Posterior cingulate gyrus (tissue), 11 donors: ENCODE measurements around the gene TOP2B.

Experiments
- DNase-seq, 10 donors: peaks; one replicate each; pipeline versions ENCODE4 v3.0.0 to v3.0.0-alpha.2; 2020 to 2021; ENCODE audit warnings: mixed read lengths in 3 of 10
- intact Hi-C: fragments of 100-400 bp; cut with DNase I; formaldehyde crosslinking; loops from one replicate; pipeline ENCODE4 v1.15.1; 2023

The TOP2B gene

GRCh38 chr3:25621087-25621486, 43.6 kb downstream of the TOP2B start:
- no peak for DNase-seq
- intact Hi-C loops, result no loop called here

DNA sequence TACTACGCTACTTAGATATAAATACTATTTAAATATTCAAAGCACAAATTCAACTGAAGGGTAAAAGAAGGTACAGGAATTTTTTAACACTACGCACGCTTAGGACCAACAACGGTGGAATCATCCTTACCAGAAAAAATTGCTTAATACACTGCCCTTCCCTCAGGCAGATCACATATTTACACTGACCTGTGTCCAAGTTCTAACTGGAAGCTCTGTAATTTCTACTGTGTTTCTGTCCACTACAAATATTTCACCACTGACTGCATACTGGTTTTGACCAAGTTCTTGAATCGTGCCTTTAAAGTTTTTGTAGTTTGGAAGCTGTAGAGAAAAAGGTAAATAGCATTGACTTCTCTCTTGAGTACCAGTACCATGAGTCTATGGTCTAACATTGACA, 44.2 kb downstream of the TOP2B start:
- intact Hi-C loops, result no loop called here
- no peak for DNase-seq

- DNase-seq, result no peak
- intact Hi-C loops, result no loop called here
These were observed 45.3 kb downstream of the TOP2B start for GRCh38 chr3:25619382-25619781.

DNA sequence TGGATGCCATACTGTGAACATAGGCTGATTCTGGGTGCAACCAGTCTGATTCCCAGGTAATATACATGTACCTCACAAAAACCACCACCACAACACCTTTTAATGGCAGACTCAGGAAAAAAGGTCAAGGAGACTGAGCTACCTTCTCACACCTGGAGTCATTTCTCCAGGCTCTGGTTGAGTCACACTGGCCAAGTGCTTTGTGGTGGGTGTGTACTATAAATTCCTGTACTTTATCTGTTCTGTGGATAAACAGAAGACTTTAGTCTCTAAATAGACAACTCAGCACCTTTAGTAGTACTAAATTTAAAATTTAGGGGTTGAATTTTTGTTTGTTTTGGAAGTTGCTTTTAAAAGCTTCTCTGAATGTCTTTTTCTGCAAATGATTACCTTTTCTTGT, 46.7 kb downstream of the TOP2B start:
- no peak for DNase-seq
- intact Hi-C loops, result no loop called here

DNA sequence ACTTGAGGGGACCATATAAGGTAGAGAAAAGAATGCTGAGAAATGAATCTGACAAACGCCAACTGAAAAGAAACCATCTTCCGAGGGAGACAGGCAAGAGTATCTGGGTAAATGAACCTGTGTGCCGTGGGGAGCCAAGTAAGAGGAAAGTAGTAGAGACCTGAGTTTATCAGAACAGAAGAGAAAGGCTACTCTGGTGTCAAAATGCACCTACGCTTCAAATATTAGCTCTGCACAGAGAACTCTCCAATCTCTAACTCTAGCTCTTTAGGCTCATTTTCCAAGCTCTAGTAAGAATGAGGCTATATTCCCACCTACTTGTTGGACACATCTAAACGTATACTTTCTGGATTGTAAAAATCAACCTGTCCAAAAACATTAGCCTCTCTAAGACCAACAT, 53.5 kb downstream of the TOP2B start:
- intact Hi-C loops, result no loop called here
- no peak for DNase-seq

GRCh38 chr3:25610779-25611178, 53.9 kb downstream of the TOP2B start:
- no peak for DNase-seq
- intact Hi-C loops, result no loop called here

GRCh38 chr3:25610167-25610566, 54.5 kb downstream of the TOP2B start:
- DNase-seq, result no peak
- intact Hi-C loops, result no loop called here

DNA sequence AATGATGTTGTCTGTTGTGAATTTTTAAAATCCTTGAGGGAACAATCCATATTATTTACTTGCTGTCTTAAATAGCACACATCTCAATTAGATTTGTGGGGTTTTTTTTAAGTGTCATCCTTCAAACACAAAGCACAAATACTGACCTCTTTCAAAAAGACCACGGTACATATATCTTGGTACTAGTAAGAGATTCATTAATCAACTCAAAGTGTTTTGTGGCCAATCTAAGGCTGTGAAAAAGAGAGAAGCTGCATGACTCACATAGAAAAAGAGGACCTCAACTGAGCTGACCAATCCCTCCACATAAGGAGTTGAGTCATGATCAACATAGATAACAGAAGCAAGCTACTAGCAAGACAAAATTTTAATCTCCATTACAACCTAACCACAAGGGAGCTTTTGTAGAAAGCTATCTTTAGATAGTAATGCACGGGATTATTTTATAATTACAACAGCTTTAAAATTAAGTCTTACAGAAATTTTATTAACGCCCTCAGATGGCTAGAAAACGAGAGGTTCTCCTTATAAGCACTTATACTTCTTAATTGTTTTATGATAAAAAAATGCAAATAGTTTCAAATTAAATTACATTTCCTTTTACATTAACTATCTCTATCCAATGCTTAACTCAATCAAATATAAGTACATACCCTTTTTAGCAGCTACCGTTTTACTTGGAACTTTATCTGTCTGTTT, 60.5 kb downstream of the TOP2B start:
- intact Hi-C loops, result no loop called here
- no peak for DNase-seq

DNA sequence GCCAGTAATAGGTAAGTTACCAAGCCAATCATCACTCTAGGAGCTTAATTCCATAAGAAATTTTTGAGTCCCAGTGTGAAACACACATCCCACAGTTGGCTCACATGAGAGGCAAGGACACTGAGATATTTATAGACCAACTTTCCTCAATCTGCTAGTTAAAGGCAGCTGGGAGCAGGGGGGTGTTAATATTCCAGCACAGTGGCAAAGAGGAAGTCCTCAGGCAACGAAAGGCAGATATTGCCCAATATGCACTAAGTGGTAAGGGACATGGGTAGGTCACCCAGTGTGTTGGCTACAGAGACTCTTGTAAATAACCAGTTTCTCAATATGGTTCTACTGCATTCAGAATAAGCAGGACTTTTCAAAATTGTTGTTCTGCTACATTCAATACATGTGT, 61.0 kb downstream of the TOP2B start:
- DNase-seq, result no peak
- intact Hi-C loops, result no loop called here

- no peak for DNase-seq
- intact Hi-C loops, result loop anchor here (10.0 kb wide), 1 partner anchor 573 kb away; no protein-coding TSS in a partner anchor
These were observed 67.1 kb downstream of the TOP2B start for GRCh38 chr3:25597535-25598101.

GRCh38 chr3:25594007-25594502, 70.7 kb downstream of the TOP2B start:
- no peak for DNase-seq
- intact Hi-C loops, result loop anchor here (2.0 to 10.0 kb wide), 3 partner anchors 569 to 821 kb away; no protein-coding TSS in a partner anchor

DNA sequence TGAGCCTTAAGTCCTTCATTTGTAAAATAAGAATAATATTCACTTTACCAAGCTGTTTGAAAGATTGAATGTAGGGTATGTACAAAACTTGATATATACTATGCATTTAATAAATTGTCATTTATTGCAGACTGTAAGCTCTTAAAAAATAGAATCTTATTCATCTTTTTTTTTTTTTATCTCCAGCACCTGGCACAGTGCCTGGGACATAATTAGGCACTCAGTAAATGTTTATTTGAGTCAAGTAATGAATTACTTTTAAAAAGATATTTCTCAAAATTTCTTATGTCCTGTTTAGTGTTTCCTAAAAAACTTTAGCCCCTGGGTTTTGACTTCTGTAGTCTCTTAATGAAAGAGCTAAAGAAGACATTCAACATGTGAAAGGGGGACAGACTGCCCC, 71.7 kb downstream of the TOP2B start:
- intact Hi-C loops, result loop anchor here (5.0 to 10.0 kb wide), 2 partner anchors 568 to 631 kb away; no protein-coding TSS in a partner anchor
- DNase-seq, result no peak

GRCh38 chr3:25592510-25592968, 72.2 kb downstream of the TOP2B start:
- intact Hi-C loops, result loop anchor here (5.0 to 10.0 kb wide), 2 partner anchors 568 to 630 kb away; no protein-coding TSS in a partner anchor

DNA sequence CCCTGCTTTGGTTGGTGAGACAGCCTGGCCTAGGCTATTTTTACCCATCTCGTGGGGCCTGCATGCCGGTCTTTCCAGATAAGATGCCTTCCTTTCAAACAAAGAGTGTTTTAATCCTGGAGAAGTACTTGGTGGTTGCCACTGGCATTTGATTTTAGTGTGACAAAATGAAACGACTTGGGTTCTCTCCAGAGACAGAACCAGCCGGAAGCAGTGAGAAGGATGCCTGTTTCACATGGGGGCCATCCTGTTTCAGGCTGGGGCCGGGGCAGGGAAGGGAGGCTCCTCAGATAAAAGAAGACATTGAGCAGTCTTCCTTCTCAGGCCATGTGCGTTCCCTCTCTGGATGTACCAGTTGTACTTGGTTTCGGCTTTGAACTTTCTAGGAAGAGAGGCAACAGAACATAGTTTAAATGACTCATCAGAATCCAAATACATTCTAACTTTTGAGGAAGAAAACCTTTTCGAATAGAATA, 74.9 kb downstream of the TOP2B start:
- intact Hi-C loops, result loop anchor here (5.0 to 10.0 kb wide), 2 partner anchors 565 to 628 kb away; no protein-coding TSS in a partner anchor
- peak in 1 of 10 donors; percentile 48 for DNase-seq

More at GRCh38 chr3:25592510-25592968, 72.2 kb downstream of the TOP2B start:
- DNase-seq, result no peak

- intact Hi-C loops, result no loop called here
- no peak for DNase-seq
These were observed 75.5 kb downstream of the TOP2B start for GRCh38 chr3:25589104-25589782.

GRCh38 chr3:25588441-25589103, 76.1 kb downstream of the TOP2B start:
- DNase-seq, result no peak
- intact Hi-C loops, result no loop called here

GRCh38 chr3:25587975-25588374, 76.7 kb downstream of the TOP2B start:
- intact Hi-C loops, result no loop called here
- DNase-seq, result no peak

DNA sequence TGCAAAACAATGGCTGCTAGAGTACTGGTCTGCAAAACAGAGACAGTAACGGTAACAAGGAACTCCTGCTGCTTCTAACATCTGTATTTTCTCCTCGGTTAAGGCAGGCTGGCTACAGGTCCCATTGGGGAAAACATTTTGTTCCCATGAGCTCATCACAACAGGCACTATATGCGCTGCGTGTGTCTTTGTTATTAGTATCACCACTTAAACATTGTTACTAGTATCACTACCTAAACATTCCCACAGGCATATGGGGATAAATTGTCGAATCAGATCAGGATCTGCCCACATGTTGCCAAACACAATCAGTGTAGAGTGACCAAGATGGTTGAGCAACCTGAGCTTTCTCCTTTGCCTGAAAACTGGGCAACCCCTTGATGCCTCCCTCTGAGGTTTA, 77.2 kb downstream of the TOP2B start:
- no peak for DNase-seq
- intact Hi-C loops, result no loop called here

DNA sequence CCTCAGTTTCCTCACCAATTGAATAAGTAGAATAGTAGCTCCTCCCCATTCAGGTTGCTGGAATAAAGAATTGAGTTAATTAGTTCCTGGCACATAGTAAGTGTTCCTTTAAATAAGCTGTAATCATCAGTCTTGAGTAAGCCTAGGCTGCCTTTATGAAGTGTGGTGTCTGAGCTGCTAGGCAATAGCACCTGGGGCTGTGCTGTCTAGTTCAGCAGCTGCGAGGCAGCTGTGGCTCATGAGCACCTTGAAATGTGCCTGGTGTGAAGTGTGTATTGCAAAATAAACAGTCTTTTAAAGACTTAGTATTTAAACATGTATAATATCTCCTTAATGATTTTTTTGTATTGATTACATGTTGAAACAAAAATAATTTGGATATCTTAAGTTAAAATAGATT, 77.6 kb downstream of the TOP2B start:
- no peak for DNase-seq
- intact Hi-C loops, result no loop called here

- intact Hi-C loops, result no loop called here
- DNase-seq, result no peak
These were observed 78.2 kb downstream of the TOP2B start for GRCh38 chr3:25586553-25586952.

GRCh38 chr3:25586167-25586505, 78.6 kb downstream of the TOP2B start:
- intact Hi-C loops, result no loop called here
- no peak for DNase-seq
